ENCODE results near the gene SLC6A12.

GRCh38 chr12:254039-254438, 40.1 kb upstream of the SLC6A12 start:
- TF ChIP-seq, protein P1, sequence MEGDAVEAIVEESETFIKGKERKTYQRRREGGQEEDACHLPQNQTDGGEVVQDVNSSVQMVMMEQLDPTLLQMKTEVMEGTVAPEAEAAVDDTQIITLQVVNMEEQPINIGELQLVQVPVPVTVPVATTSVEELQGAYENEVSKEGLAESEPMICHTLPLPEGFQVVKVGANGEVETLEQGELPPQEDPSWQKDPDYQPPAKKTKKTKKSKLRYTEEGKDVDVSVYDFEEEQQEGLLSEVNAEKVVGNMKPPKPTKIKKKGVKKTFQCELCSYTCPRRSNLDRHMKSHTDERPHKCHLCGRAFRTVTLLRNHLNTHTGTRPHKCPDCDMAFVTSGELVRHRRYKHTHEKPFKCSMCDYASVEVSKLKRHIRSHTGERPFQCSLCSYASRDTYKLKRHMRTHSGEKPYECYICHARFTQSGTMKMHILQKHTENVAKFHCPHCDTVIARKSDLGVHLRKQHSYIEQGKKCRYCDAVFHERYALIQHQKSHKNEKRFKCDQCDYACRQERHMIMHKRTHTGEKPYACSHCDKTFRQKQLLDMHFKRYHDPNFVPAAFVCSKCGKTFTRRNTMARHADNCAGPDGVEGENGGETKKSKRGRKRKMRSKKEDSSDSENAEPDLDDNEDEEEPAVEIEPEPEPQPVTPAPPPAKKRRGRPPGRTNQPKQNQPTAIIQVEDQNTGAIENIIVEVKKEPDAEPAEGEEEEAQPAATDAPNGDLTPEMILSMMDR (IDR thresholded peaks at IDR 0.05): no peak
- no peak for TF ChIP-seq POLR2A (IDR thresholded peaks at IDR 0.05)
